DND-41 (cell line): ENCODE results near the gene AKIRIN2.
A peak's percentile ranks its signal among the peaks of the same experiment; 100 is the strongest.

Source experiments
- ATAC-seq: fragments of 200-7000 bp; cut with Tn5 transposase; 3 replicates; pipeline ENCODE4 v1.9.1; 2021; ENCODE audit warnings: low read depth; ENCODE audit not compliant: insufficient read depth
- DNase-seq: peaks from one replicate; pipeline ENCODE4 v3.0.0-alpha.2; 2020
- H2AFZ ChIP-seq: 2 replicates; pipeline ENCODE4 v1.6.0; 2012; ENCODE audit warnings: low read depth, low read length
- H3K27ac ChIP-seq: 2 replicates; pipeline ENCODE4 v1.5.1; 2012; ENCODE audit warnings: low read length, inconsistent platforms
- H3K27me3 ChIP-seq: fragments of 200-600 bp; sonication (generic); 2 replicates; pipeline ENCODE4 v1.6.0; 2012; ENCODE audit warnings: low read length, mild to moderate bottlenecking, inconsistent platforms; ENCODE audit not compliant: insufficient read depth, poor library complexity
- H3K36me3 ChIP-seq: 2 replicates; pipeline ENCODE4 v1.5.1; 2012; ENCODE audit warnings: low read length, inconsistent platforms; ENCODE audit not compliant: insufficient read depth
- H3K4me1 ChIP-seq: 2 replicates; pipeline ENCODE4 v1.5.1; 2012; ENCODE audit warnings: mild to moderate bottlenecking, low read length; ENCODE audit not compliant: insufficient read depth
- H3K4me2 ChIP-seq: 2 replicates; pipeline ENCODE4 v1.6.0; 2012; ENCODE audit warnings: mild to moderate bottlenecking, moderate library complexity, low read length, inconsistent platforms; ENCODE audit not compliant: insufficient read depth
- H3K4me3 ChIP-seq, 2 experiments: fragments of 200-600 bp in 1 of 2; shearing (Covaris generic) in 1 of 2; 2 replicates each; pipeline ENCODE4 v1.5.1; 2012 to 2016; ENCODE audit warnings: inconsistent platforms in 2 of 2, low read length in 2 of 2, mild to moderate bottlenecking in 2 of 2, low read depth in 1 of 2, moderate library complexity in 1 of 2
- H3K79me2 ChIP-seq: 2 replicates; pipeline ENCODE4 v1.6.0; 2012; ENCODE audit warnings: low read length, inconsistent platforms; ENCODE audit not compliant: insufficient read depth
- H3K9ac ChIP-seq: 2 replicates; pipeline ENCODE4 v1.6.0; 2012; ENCODE audit warnings: low read depth, mild to moderate bottlenecking, inconsistent platforms, low read length, moderate library complexity
- H3K9me3 ChIP-seq: 2 replicates; pipeline ENCODE4 v1.5.1; 2012; ENCODE audit warnings: low read length, moderate library complexity, mild to moderate bottlenecking, inconsistent platforms; ENCODE audit not compliant: insufficient read depth, severe bottlenecking
- H4K20me1 ChIP-seq: 2 replicates; pipeline ENCODE4 v1.6.0; 2012; ENCODE audit warnings: low read length; ENCODE audit not compliant: insufficient read depth
- CTCF ChIP-seq: IDR thresholded peaks from 2 replicates; pipeline ENCODE4 v1.5.1; 2012; ENCODE audit warnings: borderline replicate concordance, low read length, moderate library complexity, mild to moderate bottlenecking; ENCODE audit not compliant: poor library complexity, severe bottlenecking; ENCODE audit errors: extremely low read depth
- EZH2 ChIP-seq: IDR thresholded peaks from 3 replicates; pipeline ENCODE4 v1.6.1; 2012; ENCODE audit warnings: borderline replicate concordance, low read depth, mild to moderate bottlenecking, moderate library complexity, low read length, inconsistent platforms; ENCODE audit not compliant: severe bottlenecking

Gene AKIRIN2

GRCh38 chr6:87654122-87654521, 47.9 kb downstream of the AKIRIN2 start:
- H3K4me3 ChIP-seq = no peak overlapping the region

GRCh38 chr6:87653074-87653962, 48.7 kb downstream of the AKIRIN2 start:
- Histone ChIP-seq H4K20me1 (no peaks in the 10 kb centered on the region), H3K4me3 (no peak overlapping the region), H3K9me3 (no peaks in the 10 kb centered on the region), H2AFZ (no peak overlapping the region), H3K27me3 (no peaks in the 10 kb centered on the region), H3K4me2 (no peak overlapping the region), H3K27ac (no peak overlapping the region), H3K36me3 (peaks cover 38% of the 10 kb centered on the region), H3K79me2 (no peaks in the 10 kb centered on the region), H3K4me1 (peaks cover 31% of the 10 kb centered on the region), H3K9ac (no peak overlapping the region)
- no peak for TF ChIP-seq EZH2
- no peak for TF ChIP-seq CTCF
- DNase-seq (no peak), ATAC-seq (no peak)

More at GRCh38 chr6:87654122-87654521, 47.9 kb downstream of the AKIRIN2 start:
- H3K4me1 ChIP-seq = peaks cover 31% of the 10 kb centered on the region
- no peak for ATAC-seq
- no peak overlapping the region for H3K4me2 ChIP-seq
- TF ChIP-seq CTCF (no peak), EZH2 (no peak)
- H4K20me1 ChIP-seq = no peaks in the 10 kb centered on the region
- no peak overlapping the region for H3K9ac ChIP-seq
- H2AFZ ChIP-seq = no peak overlapping the region
- H3K9me3 ChIP-seq = no peaks in the 10 kb centered on the region
- no peak overlapping the region for H3K27ac ChIP-seq
- H3K36me3 ChIP-seq = peaks cover 41% of the 10 kb centered on the region
- DNase-seq = no peak
- H3K79me2 ChIP-seq = no peaks in the 10 kb centered on the region
- H3K27me3 ChIP-seq = no peaks in the 10 kb centered on the region

- H3K4me1 ChIP-seq = peaks cover 6% of the 10 kb centered on the region; the same call in 1 of the 2 replicates
- DNase-seq = no peak
- ATAC-seq = peak; percentile 60; the same call in 2 of the 3 replicates
- no peaks in the 10 kb centered on the region for H3K79me2 ChIP-seq
- no peaks in the 10 kb centered on the region for H4K20me1 ChIP-seq
- no peak overlapping the region for H2AFZ ChIP-seq
- no peak overlapping the region for H3K4me2 ChIP-seq
- TF ChIP-seq CTCF (no peak), EZH2 (no peak)
- no peaks in the 10 kb centered on the region for H3K27me3 ChIP-seq
- H3K27ac ChIP-seq = 0 out of 2 replicates have a peak overlapping the region, but pooled peaks have one; percentile 50
- no peaks in the 10 kb centered on the region for H3K9me3 ChIP-seq
- H3K9ac ChIP-seq = no peak overlapping the region
- H3K4me3 ChIP-seq = no peak overlapping the region
- H3K36me3 ChIP-seq = peaks cover 9% of the 10 kb centered on the region; the same call in 1 of the 2 replicates
Measured at GRCh38 chr6:87645080-87645479, 57.0 kb downstream of the AKIRIN2 start.
